HG02642 (cell line): Measurements from ENCODE around the gene DNAH17.
"Not testable (repeated sequence)": the region's sequence is repeated elsewhere in the genome, so short reads cannot be mapped to it uniquely, and the experiment has no call there.

ENCODE experiments used
- ATAC-seq: cut with Tn5 transposase; IDR thresholded peaks from one replicate; pipeline ENCODE4 v1.9.1; 2021; ENCODE audit warnings: mild to moderate bottlenecking; ENCODE audit not compliant: unreplicated experiment, poor library complexity

Gene DNAH17

DNA sequence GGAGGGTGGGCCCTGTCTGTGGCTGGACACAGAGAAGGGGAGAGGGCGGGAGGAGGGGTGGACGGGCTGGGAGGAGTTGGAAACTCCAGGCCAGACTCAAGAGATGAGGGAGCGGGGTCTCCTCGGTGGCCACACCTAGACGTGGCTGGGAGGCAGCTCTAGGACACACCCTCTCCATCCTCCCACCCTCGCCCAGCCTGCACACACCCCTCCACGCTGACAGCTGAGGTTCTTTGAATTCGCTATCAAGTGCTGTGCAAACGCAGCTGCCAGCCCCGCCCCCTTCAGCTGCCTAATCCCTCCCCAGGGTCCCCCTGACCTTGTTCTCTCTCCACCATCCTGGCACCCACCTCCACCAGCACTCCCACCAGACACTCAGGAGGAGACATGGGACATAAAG, 48.7 kb downstream of the DNAH17 start:
- no peak for ATAC-seq

GRCh38 chr17:78527345-78527744, 49.9 kb downstream of the DNAH17 start:
- ATAC-seq = no peak

GRCh38 chr17:78526231-78527025, 50.8 kb downstream of the DNAH17 start:
- no peak for ATAC-seq

- no peak for ATAC-seq
These were observed 51.6 kb downstream of the DNAH17 start for GRCh38 chr17:78525511-78526160.

DNA sequence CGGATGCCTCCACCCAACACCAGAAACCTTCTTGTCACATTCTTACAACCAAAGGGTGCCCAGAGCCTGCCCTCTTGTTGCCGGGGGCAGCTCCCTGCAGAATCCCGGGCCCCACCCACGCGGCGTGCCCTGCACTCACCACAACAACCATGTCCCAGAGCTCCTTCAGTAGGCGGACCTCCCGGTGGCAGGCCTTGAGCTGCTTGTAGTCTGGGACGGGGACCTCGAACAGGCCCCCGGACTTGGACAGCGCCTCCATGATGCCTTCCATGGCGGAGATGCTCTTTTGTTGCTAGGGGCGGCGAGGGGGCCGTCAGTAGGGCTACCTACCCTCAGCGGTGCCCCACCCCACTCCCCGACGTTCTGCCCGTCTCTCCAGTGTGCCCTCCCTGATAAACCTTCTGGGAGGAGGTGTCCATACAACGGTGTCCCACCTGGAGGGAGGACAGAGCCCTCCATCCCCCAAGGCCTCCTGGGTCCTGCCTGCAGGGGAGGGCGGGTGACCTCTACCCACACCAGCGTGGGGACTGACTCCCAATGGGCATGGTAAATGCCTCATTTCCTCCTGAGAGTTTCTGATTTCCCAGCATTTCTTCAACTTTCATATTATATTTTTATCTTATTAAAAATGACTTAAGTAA, 52.2 kb downstream of the DNAH17 start:
- ATAC-seq = no peak

DNA sequence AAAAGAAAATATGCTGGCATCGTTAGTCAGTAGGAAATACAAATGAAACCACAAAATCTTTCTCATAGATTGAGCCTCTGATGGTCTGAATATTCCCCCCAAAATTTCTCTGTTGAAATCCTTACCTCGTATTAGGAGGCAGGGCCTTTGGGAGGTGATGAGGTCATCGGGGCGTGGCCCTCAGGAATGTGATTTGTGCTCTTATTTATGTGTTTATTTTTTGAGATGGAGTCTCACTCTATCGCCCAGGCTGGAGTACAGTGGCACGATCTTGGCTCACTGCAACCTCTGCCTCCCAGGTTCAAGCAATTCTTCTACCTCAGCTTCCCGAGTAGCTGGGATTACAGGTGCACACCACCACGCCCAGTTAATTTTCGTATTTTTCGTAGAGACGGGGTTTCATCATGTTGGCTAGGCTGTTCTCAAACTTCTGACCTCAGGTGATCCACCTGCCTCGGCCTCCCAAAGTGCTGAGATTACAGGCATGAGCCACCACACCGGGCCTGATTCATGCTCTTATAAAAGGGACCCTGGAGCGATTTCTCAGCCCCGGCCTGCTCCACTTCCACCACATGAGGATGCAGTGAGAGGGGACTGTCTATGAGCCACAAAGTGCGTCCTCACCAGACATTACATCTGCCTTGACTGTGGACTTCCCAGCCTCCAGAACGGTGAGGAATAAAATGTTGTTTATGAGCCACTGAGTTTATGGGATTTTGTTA, 53.1 kb downstream of the DNAH17 start:
- no peak for ATAC-seq

DNA sequence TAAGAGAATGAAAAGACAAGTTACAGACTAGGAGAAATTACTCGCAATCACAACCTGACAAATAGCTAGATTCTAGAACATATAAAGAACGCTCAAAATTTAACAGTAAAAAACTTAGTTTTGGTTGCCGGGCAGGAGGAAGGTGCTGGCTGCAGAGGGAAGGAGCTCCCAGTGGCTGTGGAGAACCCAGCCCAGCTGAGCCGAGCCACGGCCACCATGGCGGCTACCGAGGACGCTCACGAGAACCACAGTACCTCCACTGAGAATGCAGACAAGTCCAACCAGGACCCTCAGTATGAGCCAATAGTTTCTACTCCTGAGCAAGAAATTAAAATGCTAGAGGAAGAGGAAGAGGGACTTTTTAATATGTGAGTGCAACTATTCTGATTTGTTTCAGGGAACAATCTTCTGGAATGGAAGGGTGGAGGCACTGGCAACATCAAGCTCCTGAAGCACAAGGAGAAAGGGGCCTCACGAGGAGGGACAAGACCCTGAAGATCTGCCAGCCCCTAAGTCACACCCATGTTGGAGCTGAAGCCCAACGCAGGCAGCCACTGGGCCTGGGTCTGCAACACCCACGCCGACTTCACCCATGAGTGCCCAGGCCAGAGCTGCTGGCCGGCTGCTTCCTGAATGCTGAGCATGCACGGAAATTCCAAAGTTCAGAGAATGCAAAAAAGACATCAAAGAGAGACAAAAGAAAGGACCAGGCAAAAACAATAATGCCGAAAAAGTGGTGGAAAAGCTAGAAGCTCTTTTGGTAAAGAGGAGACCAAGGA, 55.0 kb downstream of the DNAH17 start:
- no peak for ATAC-seq

GRCh38 chr17:78517421-78517820, 59.8 kb downstream of the DNAH17 start:
- no peak for ATAC-seq

DNA sequence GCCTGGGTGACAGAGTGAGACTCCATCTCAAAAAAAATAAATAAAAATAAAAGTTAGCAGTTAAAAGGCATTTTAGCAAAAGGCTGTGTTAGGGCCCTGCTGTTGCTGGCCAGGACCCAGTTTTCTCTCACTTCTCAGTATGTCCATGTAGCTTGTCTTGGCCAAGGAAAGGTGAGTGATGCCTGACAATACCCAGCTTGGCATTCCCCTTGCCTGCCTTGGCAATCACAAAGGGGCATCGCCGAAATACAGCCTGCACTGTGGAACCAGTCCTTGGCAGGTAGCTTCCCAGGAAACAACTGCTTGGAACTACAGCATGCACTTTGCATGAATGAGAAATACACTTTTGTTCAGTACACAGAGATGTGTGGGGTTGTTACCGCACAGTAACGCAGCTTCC, 61.7 kb downstream of the DNAH17 start:
- no peak for ATAC-seq

- ATAC-seq = no peak
These were observed 62.7 kb downstream of the DNAH17 start for GRCh38 chr17:78514521-78514920.

GRCh38 chr17:78512976-78513375, 64.2 kb downstream of the DNAH17 start:
- no peak for ATAC-seq

DNA sequence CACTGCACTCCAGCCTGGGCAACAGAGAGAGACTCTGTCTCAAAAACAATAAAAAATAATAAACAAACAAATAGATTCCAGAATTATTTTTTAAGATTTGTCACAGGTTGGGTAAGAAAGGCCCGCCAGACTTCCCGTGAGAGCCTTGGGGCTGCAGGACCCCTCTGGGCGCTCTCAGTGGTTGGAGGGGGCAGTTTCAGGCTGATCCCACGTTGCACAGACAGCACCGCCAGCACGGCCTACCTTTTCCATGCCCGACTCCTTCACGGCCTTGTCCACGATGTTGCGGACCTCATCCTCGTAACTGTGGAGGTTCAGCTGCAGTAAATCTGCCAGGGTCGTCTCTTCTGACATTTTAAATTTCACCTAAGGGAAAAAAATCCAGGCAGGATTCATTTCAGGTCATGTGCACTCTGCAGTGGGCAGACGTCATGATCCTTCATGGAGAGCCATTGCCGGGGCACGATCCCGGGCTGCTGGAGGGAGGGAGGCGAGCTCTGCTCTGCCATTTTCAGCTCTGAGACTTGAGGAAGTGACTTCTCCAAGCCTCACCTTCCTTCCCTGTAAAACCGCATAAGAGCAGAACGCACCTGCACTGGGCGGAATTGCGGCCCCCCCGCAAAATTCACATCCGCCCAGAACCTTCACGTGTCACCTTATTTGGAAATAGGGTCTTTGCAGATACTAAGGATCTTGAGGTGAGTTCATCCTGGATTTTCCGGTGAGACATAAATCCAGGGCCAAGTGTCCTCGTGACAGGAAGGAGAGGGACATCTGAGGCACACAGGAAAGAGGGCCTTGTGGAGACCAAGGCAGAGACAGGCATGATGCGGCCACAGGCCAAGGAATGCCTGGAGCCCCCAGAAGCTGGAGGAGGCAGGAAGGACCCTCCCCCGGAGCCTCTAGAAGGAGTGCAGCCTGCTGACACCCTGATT, 66.8 kb downstream of the DNAH17 start:
- no peak for ATAC-seq

DNA sequence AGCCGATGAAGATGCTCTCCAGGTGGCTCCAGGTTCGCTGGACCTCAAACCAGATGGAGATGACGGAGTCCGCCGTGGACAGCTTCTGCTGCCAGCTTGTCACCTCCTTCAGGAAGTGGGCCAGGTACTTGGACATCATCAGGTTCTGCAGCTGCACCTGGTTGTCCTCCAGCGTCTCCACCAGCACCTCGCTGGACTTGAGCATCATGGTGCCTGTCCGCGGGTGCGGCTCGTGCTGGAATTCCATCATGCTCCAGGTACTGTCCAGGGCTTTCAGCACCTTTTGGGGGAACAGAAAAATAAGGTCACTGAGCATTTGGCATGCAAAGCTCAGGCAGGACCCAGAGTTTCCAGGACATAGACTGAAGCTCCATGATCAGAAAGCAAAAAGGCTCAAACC, 69.7 kb downstream of the DNAH17 start:
- no peak for ATAC-seq

GRCh38 chr17:78506454-78507309, 70.5 kb downstream of the DNAH17 start:
- ATAC-seq = no peak

GRCh38 chr17:78504156-78504925, 72.9 kb downstream of the DNAH17 start:
- no peak for ATAC-seq

DNA sequence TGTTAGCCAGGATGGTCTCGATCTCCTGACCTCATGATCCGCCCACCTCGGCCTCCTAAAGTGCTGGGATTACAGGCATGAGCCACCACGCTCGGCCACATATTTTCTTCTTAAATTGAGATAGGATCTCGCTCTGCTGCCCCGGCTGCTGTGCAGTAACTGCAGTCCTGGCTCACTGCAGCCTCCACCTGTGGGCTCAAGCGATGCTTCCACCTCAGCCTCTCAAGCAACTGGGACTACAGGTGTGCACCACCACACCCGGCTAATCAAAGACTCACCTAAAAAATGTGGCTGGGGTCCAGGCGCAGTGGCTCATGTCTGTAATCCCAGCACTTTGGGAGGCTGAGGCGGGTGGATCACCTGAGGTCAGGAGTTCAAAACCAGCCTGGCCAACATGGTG, 73.8 kb downstream of the DNAH17 start:
- not testable (repeated sequence) for ATAC-seq

DNA sequence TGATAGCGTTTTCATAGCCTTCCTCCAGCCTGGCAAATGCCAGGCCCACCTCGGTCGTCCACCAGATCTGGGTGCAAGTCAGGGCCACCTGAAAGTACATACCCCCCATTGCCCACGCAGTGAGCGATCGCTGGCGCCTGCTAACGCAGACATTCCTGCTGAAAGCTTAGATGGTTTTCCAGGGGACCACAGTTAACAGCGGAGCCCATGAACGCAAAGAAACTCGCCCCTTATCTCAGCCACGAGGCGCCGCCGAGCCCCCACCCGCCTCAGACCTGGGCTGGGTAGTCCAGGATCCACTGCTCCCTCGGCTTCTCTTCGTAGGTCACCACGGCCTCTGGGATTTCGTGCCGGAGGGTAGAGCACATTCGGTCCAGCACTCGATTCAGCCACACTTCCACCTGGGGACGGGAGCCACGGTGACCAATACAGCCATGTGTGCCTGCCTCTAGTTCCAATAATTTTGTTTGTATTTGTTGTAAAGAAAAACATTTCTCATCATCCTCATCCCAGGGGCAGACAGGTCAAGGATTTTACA, 74.5 kb downstream of the DNAH17 start:
- ATAC-seq = no peak
